Peyer's patch (tissue), 4 donors: ENCODE data around the gene CYB561.

ENCODE experiments used
- POLR2A ChIP-seq, 2 donors: fragments of 450-650 bp; IDR thresholded peaks; one replicate each; pipeline ENCODE4 v1.5.1; 2017; ENCODE audit warnings: antibody characterized with exemption in 2 of 2, mild to moderate bottlenecking in 2 of 2, moderate library complexity in 2 of 2
- TF ChIP-seq, protein P1 (sequence below), 6 experiments: fragments of 450-650 bp in 4 of 6; fragments of 200-600 bp in 2 of 6; sonication (generic) in 1 of 6; IDR thresholded peaks; one replicate each; pipeline ENCODE4 v1.5.1; 2017 to 2019; ENCODE audit warnings: antibody characterized with exemption in 6 of 6, mild to moderate bottlenecking in 3 of 6, moderate library complexity in 1 of 6

DNA sequence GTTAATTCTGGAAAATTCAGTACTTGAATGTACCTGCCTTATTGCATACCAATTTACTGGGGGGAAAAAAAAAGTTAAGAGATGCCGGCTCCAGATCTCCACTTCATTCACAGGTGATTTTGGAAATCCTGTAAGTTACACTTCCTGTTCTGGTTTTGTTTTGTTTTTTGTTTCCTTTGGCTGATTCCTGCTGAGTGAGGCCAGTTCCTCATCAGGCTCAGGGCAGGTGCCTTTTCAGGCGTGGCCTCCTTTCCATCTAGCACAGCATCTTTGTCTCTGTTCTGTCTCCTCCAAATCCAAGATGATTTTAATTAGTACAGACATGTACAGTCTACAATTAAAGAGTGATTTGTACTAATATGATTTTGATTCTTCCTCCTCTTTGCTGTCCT is 19.2 kb downstream of the CYB561 start:
- TF ChIP-seq, protein P1, sequence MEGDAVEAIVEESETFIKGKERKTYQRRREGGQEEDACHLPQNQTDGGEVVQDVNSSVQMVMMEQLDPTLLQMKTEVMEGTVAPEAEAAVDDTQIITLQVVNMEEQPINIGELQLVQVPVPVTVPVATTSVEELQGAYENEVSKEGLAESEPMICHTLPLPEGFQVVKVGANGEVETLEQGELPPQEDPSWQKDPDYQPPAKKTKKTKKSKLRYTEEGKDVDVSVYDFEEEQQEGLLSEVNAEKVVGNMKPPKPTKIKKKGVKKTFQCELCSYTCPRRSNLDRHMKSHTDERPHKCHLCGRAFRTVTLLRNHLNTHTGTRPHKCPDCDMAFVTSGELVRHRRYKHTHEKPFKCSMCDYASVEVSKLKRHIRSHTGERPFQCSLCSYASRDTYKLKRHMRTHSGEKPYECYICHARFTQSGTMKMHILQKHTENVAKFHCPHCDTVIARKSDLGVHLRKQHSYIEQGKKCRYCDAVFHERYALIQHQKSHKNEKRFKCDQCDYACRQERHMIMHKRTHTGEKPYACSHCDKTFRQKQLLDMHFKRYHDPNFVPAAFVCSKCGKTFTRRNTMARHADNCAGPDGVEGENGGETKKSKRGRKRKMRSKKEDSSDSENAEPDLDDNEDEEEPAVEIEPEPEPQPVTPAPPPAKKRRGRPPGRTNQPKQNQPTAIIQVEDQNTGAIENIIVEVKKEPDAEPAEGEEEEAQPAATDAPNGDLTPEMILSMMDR (IDR thresholded peaks at IDR 0.05) = no peak
- no peak for TF ChIP-seq POLR2A (IDR thresholded peaks at IDR 0.05)
